Right forelimb (tissue), 1 donor: ENCODE results near the gene LPCAT3.

Experiments used
- DNase-seq: peaks from one replicate; pipeline ENCODE4 v3.0.0-alpha.2; 2018

The LPCAT3 gene

GRCh38 chr12:6950811-6951540 is 67.3 kb downstream of the LPCAT3 start, which contains the start of gene PTPN6:
Gene PTPN6 (plus strand): TSS chr12:6951356. CDS start chr12:6951513, 157 bp downstream.
- DNase-seq, result peak; percentile 43

GRCh38 chr12:6950401-6950801 is 67.9 kb downstream of the LPCAT3 start:
- DNase-seq, result no peak

GRCh38 chr12:6948873-6949594 is 69.2 kb downstream of the LPCAT3 start:
- DNase-seq, result no peak

- no peak for DNase-seq
Observed at GRCh38 chr12:6947615-6948014, 70.7 kb downstream of the LPCAT3 start.

GRCh38 chr12:6946920-6947374 is 71.3 kb downstream of the LPCAT3 start:
- no peak for DNase-seq

- no peak for DNase-seq
Observed at GRCh38 chr12:6946033-6946919, 72.0 kb downstream of the LPCAT3 start.

- DNase-seq, result no peak
Observed at GRCh38 chr12:6945613-6946012, 72.7 kb downstream of the LPCAT3 start.

- peak; percentile 95 for DNase-seq
Observed at GRCh38 chr12:6944381-6945186, 73.7 kb downstream of the LPCAT3 start.

- DNase-seq, result peak; percentile 89
Observed at GRCh38 chr12:6943722-6944380, 74.4 kb downstream of the LPCAT3 start, which contains the start of the genes C12orf57 and RNU7-1. Gene C12orf57 (plus strand): TSS chr12:6944022. CDS start chr12:6944122, 100 bp downstream. Gene RNU7-1 (plus strand): TSS chr12:6943816.

- peak; percentile 84 for DNase-seq
Observed at GRCh38 chr12:6943389-6943721, 74.9 kb downstream of the LPCAT3 start.

- peak; percentile 51 for DNase-seq
Observed at GRCh38 chr12:6942331-6942665, 76.0 kb downstream of the LPCAT3 start.

GRCh38 chr12:6941782-6942181 is 76.5 kb downstream of the LPCAT3 start:
- DNase-seq, result peak; percentile 56

- DNase-seq, result peak; percentile 44
Observed at GRCh38 chr12:6941267-6941666, 77.0 kb downstream of the LPCAT3 start.

- peak; percentile 53 for DNase-seq
Observed at GRCh38 chr12:6939191-6939540, 79.1 kb downstream of the LPCAT3 start.

- peak; percentile 49 for DNase-seq
Observed at GRCh38 chr12:6938353-6939190, 79.7 kb downstream of the LPCAT3 start.

- peak; percentile 95 for DNase-seq
Observed at GRCh38 chr12:6937481-6938352, 80.6 kb downstream of the LPCAT3 start.

- peak; percentile 74 for DNase-seq
Observed at GRCh38 chr12:6936636-6937480, 81.4 kb downstream of the LPCAT3 start.

GRCh38 chr12:6936194-6936635 is 82.1 kb downstream of the LPCAT3 start:
- no peak for DNase-seq
